HG03066 (cell line): ENCODE data around the gene DUOX2.
"Not testable (repeated sequence)": the region's sequence is repeated elsewhere in the genome, so short reads cannot be mapped to it uniquely, and the experiment has no call there.

ENCODE experiments used
- ATAC-seq: cut with Tn5 transposase; IDR thresholded peaks from one replicate; pipeline ENCODE4 v1.9.1; 2021; ENCODE audit warnings: low read depth; ENCODE audit not compliant: unreplicated experiment

The DUOX2 gene

GRCh38 chr15:45120081-45120972 lies 6.4 kb upstream of the DUOX2 start:
- no peak for ATAC-seq

GRCh38 chr15:45118996-45119395 lies 5.0 kb upstream of the DUOX2 start:
- ATAC-seq: no peak

- ATAC-seq: peak; percentile 92
Observed at GRCh38 chr15:45118131-45118588, 4.2 kb upstream of the DUOX2 start.

- ATAC-seq: no peak
Observed at GRCh38 chr15:45117308-45118130, 3.5 kb upstream of the DUOX2 start.

- ATAC-seq: no peak
Observed at GRCh38 chr15:45116482-45117307, 2.7 kb upstream of the DUOX2 start.

GRCh38 chr15:45116006-45116481 lies 2.1 kb upstream of the DUOX2 start:
- ATAC-seq: no peak

GRCh38 chr15:45115312-45115820 lies 1.4 kb upstream of the DUOX2 start:
- ATAC-seq: no peak

- ATAC-seq: no peak
Observed at GRCh38 chr15:45114751-45115085, 746 bp upstream of the DUOX2 start.

GRCh38 chr15:45113380-45113990 lies 487 bp downstream of the DUOX2 start:
- ATAC-seq: no peak

- ATAC-seq: no peak
Observed at GRCh38 chr15:45112591-45113379, 1.2 kb downstream of the DUOX2 start.

GRCh38 chr15:45112143-45112590 lies 1.8 kb downstream of the DUOX2 start:
- no peak for ATAC-seq

GRCh38 chr15:45111390-45112142 lies 2.4 kb downstream of the DUOX2 start:
- ATAC-seq: no peak

GRCh38 chr15:45110256-45110820 lies 3.6 kb downstream of the DUOX2 start:
- ATAC-seq: no peak

- no peak for ATAC-seq
Observed at GRCh38 chr15:45107941-45108630, 5.9 kb downstream of the DUOX2 start.

- ATAC-seq: no peak
Observed at GRCh38 chr15:45106002-45106790, 7.8 kb downstream of the DUOX2 start.

- no peak for ATAC-seq
Observed at GRCh38 chr15:45105586-45105985, 8.4 kb downstream of the DUOX2 start.

GRCh38 chr15:45104170-45104569 lies 9.8 kb downstream of the DUOX2 start:
- ATAC-seq: not testable (repeated sequence)
